Colonic mucosa (tissue), 4 donors: ENCODE measurements around the gene CRADD. TPM values are rescaled to one million over a fixed set of nuclear protein-coding genes. Genes with fewer than 3 reads are reported as not detected.

Source experiments
- DNase-seq: peaks from one replicate; pipeline ENCODE4 v3.0.0-alpha.2; 2020
- H3K27ac ChIP-seq: fragments of 200-600 bp; one replicate; pipeline ENCODE4 v1.8.0; 2021
- H3K27me3 ChIP-seq: fragments of 200-600 bp; one replicate; pipeline ENCODE4 v1.8.0; 2021
- H3K36me3 ChIP-seq: fragments of 200-600 bp; one replicate; pipeline ENCODE4 v1.8.0; 2021
- H3K4me1 ChIP-seq: fragments of 200-600 bp; one replicate; pipeline ENCODE4 v1.8.0; 2021; ENCODE audit warnings: mild to moderate bottlenecking
- H3K4me3 ChIP-seq: fragments of 200-600 bp; one replicate; pipeline ENCODE4 v1.8.0; 2021
- H3K9ac ChIP-seq, 2 donors: one replicate each; pipeline ENCODE4 v1.7.0; 2013; ENCODE audit warnings: control low read depth in 2 of 2, low read depth in 2 of 2, low read length in 2 of 2
- H3K9me3 ChIP-seq: fragments of 200-600 bp; one replicate; pipeline ENCODE4 v1.8.0; 2021
- intact Hi-C: fragments of 100-400 bp; cut with DNase I; formaldehyde crosslinking; loops from one replicate; pipeline ENCODE4 v1.14.1; 2022
- total RNA-seq, 2 donors: library from RNA; stranded (reverse); fragmentation: NEBNext Ultra II Directional in 1 of 2; extraction: Animal tissue kit (Norgen Biotek cat#: 25700) in 1 of 2; gene quantifications; one replicate each; pipeline ENCODE4 v1.2.1, GENCODE V29; 2021
- TF ChIP-seq, protein P1 (sequence below): fragments of 200-600 bp; IDR thresholded peaks from one replicate; pipeline ENCODE4 v1.8.0; 2022; ENCODE audit warnings: antibody characterized with exemption, mild to moderate bottlenecking
- donor health status: healthy.
- donor health status: DM: no; HTN: no; CAD: no.
- donor health status: DM: no; HTN: no; CAD: no.

Gene CRADD
- total RNA-seq, 2 donors from 2014 or later: 18.2 to 23.9 TPM

DNA sequence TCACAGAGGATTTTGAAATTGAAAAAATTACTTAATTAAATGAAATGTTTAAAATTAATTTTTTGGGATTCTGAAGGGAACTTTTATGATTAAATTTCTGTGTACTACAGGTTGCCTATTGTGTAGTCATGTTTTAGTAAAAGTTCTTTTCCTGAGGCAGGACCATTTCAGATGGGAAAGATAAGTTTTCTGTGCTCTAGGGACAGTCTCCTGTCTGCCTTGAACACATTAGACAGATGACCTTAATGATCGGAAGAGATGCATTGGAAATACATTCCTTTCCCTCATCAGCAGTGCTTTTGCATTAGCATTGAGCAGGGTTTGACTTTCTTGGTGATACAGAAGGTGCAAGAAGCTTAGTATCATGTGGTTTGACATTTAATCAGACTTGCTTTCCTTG lies 28.1 kb downstream of the CRADD start:
- Histone ChIP-seq H3K9me3 (no peaks in the 10 kb centered on the region), H3K36me3 (no peaks in the 10 kb centered on the region), H3K27ac (no peak overlapping the region), H3K4me3 (no peak overlapping the region), H3K9ac (no peak overlapping the region), H3K27me3 (no peaks in the 10 kb centered on the region), H3K4me1 (no peaks in the 10 kb centered on the region)
- intact Hi-C loops: no loop called here
- DNase-seq: no peak
- TF ChIP-seq, protein P1, sequence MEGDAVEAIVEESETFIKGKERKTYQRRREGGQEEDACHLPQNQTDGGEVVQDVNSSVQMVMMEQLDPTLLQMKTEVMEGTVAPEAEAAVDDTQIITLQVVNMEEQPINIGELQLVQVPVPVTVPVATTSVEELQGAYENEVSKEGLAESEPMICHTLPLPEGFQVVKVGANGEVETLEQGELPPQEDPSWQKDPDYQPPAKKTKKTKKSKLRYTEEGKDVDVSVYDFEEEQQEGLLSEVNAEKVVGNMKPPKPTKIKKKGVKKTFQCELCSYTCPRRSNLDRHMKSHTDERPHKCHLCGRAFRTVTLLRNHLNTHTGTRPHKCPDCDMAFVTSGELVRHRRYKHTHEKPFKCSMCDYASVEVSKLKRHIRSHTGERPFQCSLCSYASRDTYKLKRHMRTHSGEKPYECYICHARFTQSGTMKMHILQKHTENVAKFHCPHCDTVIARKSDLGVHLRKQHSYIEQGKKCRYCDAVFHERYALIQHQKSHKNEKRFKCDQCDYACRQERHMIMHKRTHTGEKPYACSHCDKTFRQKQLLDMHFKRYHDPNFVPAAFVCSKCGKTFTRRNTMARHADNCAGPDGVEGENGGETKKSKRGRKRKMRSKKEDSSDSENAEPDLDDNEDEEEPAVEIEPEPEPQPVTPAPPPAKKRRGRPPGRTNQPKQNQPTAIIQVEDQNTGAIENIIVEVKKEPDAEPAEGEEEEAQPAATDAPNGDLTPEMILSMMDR: no peak

DNA sequence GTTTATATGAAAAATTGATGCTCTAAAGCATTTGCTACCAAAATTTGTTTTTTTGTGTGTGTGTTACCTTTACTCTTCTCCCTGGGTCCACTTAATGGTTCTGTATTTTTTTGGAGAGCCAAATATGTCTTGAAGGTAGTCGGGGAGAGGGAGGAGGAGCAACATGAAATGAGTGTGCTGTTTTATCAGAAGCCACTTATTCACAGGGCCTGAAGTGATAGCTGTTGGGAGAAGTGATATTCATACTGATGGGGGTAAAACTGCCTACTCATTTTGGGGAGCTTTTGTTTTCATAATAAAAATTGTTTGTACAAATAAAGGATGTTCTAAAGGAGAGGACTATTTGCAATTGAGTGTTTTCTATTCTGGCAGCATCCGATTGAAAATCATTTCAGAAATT lies 29.2 kb downstream of the CRADD start:
- Histone ChIP-seq H3K27me3 (no peaks in the 10 kb centered on the region), H3K4me3 (no peak overlapping the region), H3K9ac (no peak overlapping the region), H3K36me3 (no peaks in the 10 kb centered on the region), H3K27ac (no peak overlapping the region), H3K4me1 (no peaks in the 10 kb centered on the region), H3K9me3 (no peaks in the 10 kb centered on the region)
- intact Hi-C loops: no loop called here
- TF ChIP-seq, protein P1: no peak
- DNase-seq: no peak

DNA sequence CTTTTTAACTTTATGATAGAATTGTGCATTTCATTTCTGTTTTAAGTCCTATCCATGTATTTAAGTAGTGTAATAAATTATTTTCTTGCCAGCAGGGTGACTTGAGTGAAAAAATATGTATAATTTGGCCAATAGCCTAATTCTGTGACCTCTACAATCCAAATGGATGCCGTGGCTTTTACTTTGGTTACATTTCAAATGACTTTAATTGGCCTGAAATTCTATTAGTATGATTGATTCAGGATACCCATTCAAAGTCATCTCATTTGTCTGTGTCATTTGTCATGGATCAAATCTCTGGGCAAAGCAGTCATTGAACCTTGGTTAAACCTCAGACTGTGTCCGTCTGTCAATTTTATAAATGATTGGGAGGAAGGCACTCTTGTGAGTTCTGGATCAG lies 29.6 kb downstream of the CRADD start:
- DNase-seq: no peak
- Histone ChIP-seq H3K4me1 (no peaks in the 10 kb centered on the region), H3K27me3 (no peaks in the 10 kb centered on the region), H3K36me3 (no peaks in the 10 kb centered on the region), H3K4me3 (no peak overlapping the region), H3K27ac (no peak overlapping the region), H3K9me3 (no peaks in the 10 kb centered on the region), H3K9ac (no peak overlapping the region)
- TF ChIP-seq, protein P1: no peak
- intact Hi-C loops: no loop called here

DNA sequence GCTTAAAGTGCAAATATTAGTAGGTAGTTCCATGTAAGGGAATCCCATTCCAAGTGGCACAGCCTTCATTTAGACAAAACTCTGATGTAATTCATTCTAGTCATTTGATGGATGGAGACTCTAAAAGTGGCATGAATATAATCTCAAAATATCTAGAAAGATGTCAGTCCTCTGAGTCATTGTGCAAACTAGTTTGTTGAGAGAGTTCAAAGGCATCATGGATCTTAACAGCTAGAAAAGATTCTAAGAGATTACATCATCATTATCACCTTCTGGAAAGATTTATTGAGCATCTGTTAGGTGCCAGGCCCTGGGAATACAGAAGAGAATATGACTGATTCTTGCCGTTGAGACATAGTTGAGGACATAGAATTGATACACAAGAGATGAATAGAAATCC lies 30.7 kb downstream of the CRADD start:
- H3K4me1 ChIP-seq: no peaks in the 10 kb centered on the region
- H3K27ac ChIP-seq: no peak overlapping the region
- no peak for DNase-seq
- H3K4me3 ChIP-seq: no peak overlapping the region
- TF ChIP-seq, protein P1: no peak
- no peaks in the 10 kb centered on the region for H3K36me3 ChIP-seq
- no peak overlapping the region for H3K9ac ChIP-seq
- intact Hi-C loops: no loop called here
- no peaks in the 10 kb centered on the region for H3K27me3 ChIP-seq
- no peaks in the 10 kb centered on the region for H3K9me3 ChIP-seq

DNA sequence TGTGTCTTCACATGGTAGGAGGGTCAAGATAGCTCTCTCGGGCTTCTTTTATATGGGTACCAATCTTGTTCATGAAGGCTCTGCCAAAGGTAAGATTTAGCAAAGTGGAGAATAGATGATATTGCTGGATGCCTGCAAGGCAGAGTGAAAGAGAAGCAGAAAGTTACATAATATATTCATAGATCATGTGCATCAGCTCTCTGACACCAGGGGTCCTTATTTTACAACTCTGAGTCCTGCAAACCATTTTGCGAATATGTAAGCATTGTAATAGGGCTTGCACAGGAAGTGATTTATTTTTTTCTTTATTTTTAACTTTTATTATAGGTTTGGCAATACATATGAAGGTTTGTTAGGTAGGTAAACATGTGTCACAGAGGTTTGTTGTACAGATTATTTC lies 31.8 kb downstream of the CRADD start:
- H3K4me3 ChIP-seq: no peak overlapping the region
- H3K9me3 ChIP-seq: no peaks in the 10 kb centered on the region
- H3K27ac ChIP-seq: no peak overlapping the region
- no peaks in the 10 kb centered on the region for H3K4me1 ChIP-seq
- no peaks in the 10 kb centered on the region for H3K36me3 ChIP-seq
- TF ChIP-seq, protein P1: no peak
- no peak overlapping the region for H3K9ac ChIP-seq
- intact Hi-C loops: no loop called here
- no peaks in the 10 kb centered on the region for H3K27me3 ChIP-seq
- DNase-seq: no peak

DNA sequence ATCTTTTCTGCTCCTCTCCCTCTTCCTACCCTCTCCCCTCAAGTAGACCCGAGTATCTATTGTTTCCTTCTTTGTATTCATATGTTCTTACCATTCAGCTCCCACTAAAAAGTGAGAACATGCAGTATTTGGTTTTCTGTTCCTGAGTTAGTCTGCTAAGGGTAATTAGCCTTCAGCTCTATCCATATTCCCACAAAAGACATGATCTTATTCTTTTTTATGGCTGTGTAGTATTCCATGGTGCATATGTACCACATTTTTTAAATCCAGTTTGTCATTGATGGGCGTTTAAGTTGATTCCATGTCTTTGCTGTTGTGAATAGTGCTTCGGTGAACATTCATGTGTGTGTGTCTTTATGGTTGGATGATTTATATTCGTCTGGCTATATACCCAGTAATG lies 32.2 kb downstream of the CRADD start:
- intact Hi-C loops: no loop called here
- TF ChIP-seq, protein P1: no peak
- H3K27ac ChIP-seq: no peak overlapping the region

More for the DNA sequence above, 32.2 kb downstream of the CRADD start:
- Histone ChIP-seq H3K9me3 (no peaks in the 10 kb centered on the region), H3K36me3 (no peaks in the 10 kb centered on the region), H3K27me3 (no peaks in the 10 kb centered on the region), H3K4me3 (no peak overlapping the region), H3K9ac (no peak overlapping the region), H3K4me1 (no peaks in the 10 kb centered on the region)
- no peak for DNase-seq
